GM12864 (cell line): ENCODE measurements around the gene NACA2.
"Not testable (repeated sequence)": the region's sequence is repeated elsewhere in the genome, so short reads cannot be mapped to it uniquely, and the experiment has no call there.

ENCODE experiments used
- DNase-seq: peaks from one replicate; pipeline ENCODE4 v3.0.0-alpha.2; 2011; ENCODE audit warnings: low read depth
- H3K4me3 ChIP-seq: 2 replicates; pipeline ENCODE4 v1.5.1; 2011; ENCODE audit warnings: mild to moderate bottlenecking, low read depth, low read length, control low read depth
- CTCF ChIP-seq: IDR thresholded peaks from 2 replicates; pipeline ENCODE4 v1.5.1; 2011; ENCODE audit warnings: low read depth, mild to moderate bottlenecking, moderate library complexity, low read length, control low read depth, inconsistent platforms; ENCODE audit errors: missing control alignments

NACA2 gene

GRCh38 chr17:61631800-61632199 lies 40.8 kb upstream of the NACA2 start:
- no peak for DNase-seq
- H3K4me3 ChIP-seq = no peak overlapping the region
- no peak for TF ChIP-seq CTCF

- not testable (repeated sequence) for DNase-seq, H3K4me3 ChIP-seq
Observed at GRCh38 chr17:61628158-61628557, 37.1 kb upstream of the NACA2 start.

- no peak overlapping the region for H3K4me3 ChIP-seq
- no peak for TF ChIP-seq CTCF
- DNase-seq = no peak
Observed at GRCh38 chr17:61627658-61628057, 36.6 kb upstream of the NACA2 start.

- no peak for DNase-seq
Observed at GRCh38 chr17:61627125-61627524, 36.1 kb upstream of the NACA2 start.

GRCh38 chr17:61625564-61625963 lies 34.5 kb upstream of the NACA2 start:
- TF ChIP-seq CTCF = no peak
- no peak overlapping the region for H3K4me3 ChIP-seq
- DNase-seq = no peak

More at GRCh38 chr17:61627125-61627524, 36.1 kb upstream of the NACA2 start:
- no peak overlapping the region for H3K4me3 ChIP-seq
- no peak for TF ChIP-seq CTCF

- no peak for TF ChIP-seq CTCF
- no peak for DNase-seq
- H3K4me3 ChIP-seq = no peak overlapping the region
Observed at GRCh38 chr17:61624951-61625350, 33.9 kb upstream of the NACA2 start.

GRCh38 chr17:61621317-61621716 lies 30.3 kb upstream of the NACA2 start:
- H3K4me3 ChIP-seq = no peak overlapping the region
- no peak for DNase-seq
- no peak for TF ChIP-seq CTCF

GRCh38 chr17:61619953-61620352 lies 28.9 kb upstream of the NACA2 start:
- no peak for TF ChIP-seq CTCF
- H3K4me3 ChIP-seq = no peak overlapping the region
- DNase-seq = no peak
